ENCODE measurements around the gene PEX14.

DNA sequence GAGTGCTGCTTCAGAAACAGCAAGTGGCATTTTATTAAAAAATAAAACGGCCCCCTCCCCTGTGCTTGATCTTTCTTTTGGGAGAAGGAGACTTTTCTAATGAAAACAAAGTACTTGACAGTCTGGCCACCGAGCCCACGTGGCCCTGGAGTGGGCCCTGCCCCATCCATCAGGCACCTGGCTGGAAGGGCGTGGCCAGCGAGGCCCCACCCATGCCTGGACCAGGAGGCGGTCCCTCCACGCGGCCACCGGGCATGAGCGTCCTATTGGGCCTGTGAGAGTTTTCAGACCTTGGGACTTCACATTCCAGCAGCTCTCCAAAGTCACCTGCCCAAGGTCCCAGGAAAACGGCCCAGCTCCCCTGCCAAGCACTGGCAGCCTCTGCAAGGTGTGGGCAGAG lies 177.0 kb downstream of the PEX14 start:
- TF ChIP-seq, protein P1, sequence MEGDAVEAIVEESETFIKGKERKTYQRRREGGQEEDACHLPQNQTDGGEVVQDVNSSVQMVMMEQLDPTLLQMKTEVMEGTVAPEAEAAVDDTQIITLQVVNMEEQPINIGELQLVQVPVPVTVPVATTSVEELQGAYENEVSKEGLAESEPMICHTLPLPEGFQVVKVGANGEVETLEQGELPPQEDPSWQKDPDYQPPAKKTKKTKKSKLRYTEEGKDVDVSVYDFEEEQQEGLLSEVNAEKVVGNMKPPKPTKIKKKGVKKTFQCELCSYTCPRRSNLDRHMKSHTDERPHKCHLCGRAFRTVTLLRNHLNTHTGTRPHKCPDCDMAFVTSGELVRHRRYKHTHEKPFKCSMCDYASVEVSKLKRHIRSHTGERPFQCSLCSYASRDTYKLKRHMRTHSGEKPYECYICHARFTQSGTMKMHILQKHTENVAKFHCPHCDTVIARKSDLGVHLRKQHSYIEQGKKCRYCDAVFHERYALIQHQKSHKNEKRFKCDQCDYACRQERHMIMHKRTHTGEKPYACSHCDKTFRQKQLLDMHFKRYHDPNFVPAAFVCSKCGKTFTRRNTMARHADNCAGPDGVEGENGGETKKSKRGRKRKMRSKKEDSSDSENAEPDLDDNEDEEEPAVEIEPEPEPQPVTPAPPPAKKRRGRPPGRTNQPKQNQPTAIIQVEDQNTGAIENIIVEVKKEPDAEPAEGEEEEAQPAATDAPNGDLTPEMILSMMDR (IDR thresholded peaks at IDR 0.05; ENCODE audit: poor library complexity, severe bottlenecking), result no peak
- TF ChIP-seq EZH2 (IDR thresholded peaks at IDR 0.05; ENCODE audit: borderline replicate concordance, insufficient read depth, low read length, poor library complexity, severe bottlenecking), result no peak
- no peak for TF ChIP-seq EP300 (conservative IDR thresholded peaks at IDR 0.05; ENCODE audit: poor library complexity, severe bottlenecking)
- no peak for TF ChIP-seq MXI1 (conservative IDR thresholded peaks at IDR 0.05; ENCODE audit: poor library complexity, severe bottlenecking)
- TF ChIP-seq SMC3 (conservative IDR thresholded peaks at IDR 0.05; ENCODE audit: poor library complexity), result no peak
- TF ChIP-seq POLR2AphosphoS5 (IDR thresholded peaks at IDR 0.05), result no peak
